Inferior parietal cortex (tissue), 1 donor: Measurements from ENCODE around the gene MYOF.
A peak's percentile ranks its signal among the peaks of the same experiment; 100 is the strongest.
"Not testable (repeated sequence)": the region's sequence is repeated elsewhere in the genome, so short reads cannot be mapped to it uniquely, and the experiment has no call there.

ENCODE experiments used
- DNase-seq: peaks from one replicate; pipeline ENCODE4 v3.0.0-alpha.2; 2016; ENCODE audit errors: extremely low spot score

The MYOF gene

GRCh38 chr10:93458821-93459257 is 23.3 kb downstream of the MYOF start:
- DNase-seq = no peak

GRCh38 chr10:93457511-93457910 is 24.6 kb downstream of the MYOF start:
- DNase-seq = no peak

DNA sequence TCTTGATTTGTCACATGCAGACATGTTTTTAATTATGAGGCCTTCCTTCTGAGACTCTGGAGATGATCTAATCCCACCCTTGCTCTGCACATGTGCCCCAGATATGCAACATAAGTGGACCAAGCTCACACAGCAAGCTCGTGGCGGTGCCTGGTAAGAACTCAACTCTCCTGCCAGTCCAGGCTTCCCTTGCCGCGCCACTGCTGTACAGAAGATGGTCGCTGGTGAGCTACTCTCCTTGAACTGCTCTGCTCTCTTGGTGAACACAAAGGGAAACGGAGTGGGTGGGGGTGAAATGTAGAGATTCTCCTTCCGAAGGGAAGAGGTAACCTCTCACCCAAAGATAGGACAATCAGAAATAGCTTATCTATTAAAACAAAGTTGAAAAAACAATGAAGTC is 25.7 kb downstream of the MYOF start:
- DNase-seq = no peak

- DNase-seq = no peak
These were observed 27.4 kb downstream of the MYOF start for GRCh38 chr10:93454736-93455135.

DNA sequence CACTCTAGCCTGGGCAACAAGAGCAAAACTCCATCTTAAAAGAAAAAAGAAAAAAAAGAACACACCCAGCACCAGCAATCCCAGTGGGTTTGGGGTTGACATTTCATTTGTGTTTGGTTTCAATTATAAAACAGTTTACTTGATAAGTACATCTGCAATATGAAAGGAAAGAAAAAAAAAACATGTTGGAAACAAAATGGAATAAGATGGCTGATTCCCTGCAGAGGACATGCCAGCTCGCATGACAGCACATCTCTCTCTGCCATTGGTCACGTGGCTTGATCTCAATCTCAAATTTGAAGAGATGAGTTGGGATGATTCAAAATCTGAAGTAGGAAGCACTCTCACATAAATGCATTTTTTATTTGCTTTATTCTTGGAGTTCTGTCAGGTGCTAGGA is 28.0 kb downstream of the MYOF start:
- no peak for DNase-seq

DNA sequence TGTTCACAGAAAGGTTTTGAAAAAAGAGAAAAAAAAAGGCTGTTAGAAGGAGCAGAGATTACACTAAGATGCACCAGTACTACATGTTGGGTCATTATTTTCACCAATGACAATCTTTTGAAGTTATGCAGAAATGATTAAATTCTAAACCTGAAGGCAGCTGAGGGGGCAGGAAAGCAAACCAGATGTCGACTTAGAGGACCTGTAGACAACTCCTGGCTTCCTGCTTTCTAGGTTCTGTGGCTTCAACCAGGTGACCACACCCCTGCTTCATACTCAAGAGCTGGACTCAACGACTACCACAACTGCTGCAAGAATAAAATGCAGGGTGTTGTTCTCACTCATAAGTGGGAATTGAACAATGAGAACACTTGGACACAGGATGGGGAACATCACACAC is 30.0 kb downstream of the MYOF start:
- no peak for DNase-seq

GRCh38 chr10:93451244-93451947 is 30.7 kb downstream of the MYOF start:
- no peak for DNase-seq

GRCh38 chr10:93447970-93448369 is 34.2 kb downstream of the MYOF start:
- DNase-seq = no peak

GRCh38 chr10:93447019-93447418 is 35.1 kb downstream of the MYOF start:
- DNase-seq = no peak

DNA sequence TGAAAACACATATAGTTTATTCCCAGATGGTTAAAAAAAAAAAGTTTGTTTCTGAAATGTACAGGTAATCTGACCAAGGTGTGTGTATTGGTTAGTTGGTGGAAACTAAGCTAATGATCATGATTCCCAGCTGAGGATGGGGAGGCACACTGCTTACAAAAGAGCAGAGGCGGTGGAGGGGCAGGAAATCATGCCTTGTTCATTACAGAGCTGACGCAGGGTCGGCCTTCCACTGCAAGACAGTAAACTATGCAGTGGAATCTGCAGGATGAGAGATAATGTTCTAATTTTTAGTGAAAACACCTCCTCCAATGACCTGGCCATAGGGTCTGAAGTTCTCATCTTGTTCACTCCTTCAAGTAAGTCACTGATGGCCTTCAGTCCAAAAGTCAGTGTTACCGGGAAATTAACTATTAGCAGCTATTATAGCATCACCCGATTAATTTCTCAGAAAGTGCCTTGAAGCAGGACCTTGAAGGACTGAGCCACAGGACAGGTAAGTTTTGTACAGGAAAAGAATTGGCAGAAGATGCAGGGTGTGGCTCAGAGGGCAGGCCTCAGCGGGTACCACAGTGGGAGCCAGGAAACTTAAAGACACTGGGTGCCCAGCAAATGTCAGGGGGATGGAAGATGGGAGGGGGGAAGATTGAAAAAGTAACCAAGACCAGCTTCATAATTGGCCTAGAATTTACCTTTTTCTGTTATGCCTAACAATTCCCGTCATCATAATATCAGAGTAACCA is 36.0 kb downstream of the MYOF start:
- no peak for DNase-seq

GRCh38 chr10:93445097-93445960 is 36.8 kb downstream of the MYOF start:
- DNase-seq = no peak

- no peak for DNase-seq
These were observed 38.7 kb downstream of the MYOF start for GRCh38 chr10:93443481-93443880.

DNA sequence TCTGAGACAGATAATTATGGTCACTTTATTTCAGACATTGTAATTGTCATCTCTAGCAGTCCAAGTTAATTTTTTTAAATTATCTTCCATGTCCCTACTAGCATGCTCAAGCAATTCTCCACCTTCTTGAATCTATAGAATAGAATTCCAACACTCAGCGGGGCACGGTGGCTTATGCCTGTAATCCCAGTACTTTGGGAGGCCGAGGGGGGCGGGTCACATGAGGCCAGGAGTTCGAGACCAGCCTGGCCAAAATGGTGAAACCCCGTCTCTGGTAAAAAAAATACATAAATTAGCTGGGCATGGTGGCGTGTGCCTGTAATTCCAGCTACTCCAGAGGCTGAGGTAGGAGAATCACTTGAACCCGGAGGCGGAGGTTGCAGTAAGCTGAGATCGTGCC is 39.4 kb downstream of the MYOF start:
- DNase-seq = not testable (repeated sequence)

GRCh38 chr10:93440591-93441091 is 41.5 kb downstream of the MYOF start:
- DNase-seq = no peak

DNA sequence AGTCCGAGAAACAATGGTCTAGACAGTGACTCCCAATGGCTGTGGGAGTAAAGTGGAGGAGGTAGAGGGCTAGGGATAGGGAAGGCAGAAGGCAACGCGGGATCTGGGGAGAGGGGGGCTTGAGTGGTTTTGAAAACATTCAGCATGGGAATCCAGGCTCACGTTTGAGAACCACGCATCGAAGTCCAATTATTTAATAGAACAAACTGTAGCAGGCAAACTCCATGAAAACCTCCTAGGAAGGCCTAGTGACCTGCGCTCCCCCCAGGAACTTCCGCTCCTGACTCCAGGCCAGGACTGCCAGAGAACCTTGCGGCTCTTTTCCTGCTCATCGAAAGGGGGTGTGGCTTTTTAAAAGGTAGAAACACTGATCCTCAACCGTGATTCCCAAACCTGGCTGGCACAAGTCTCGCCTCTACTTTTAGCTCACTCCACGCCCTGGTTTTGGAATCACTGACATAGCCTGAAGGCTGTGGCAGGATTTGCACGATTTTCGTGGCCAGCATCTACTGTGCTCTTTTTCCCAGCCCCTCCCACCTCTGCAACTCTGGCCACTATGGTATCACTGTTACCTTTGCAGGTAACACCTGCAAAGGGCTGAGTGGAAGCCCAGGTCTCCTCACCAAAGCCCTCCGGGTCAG is 43.4 kb downstream of the MYOF start:
- DNase-seq = no peak

- DNase-seq = no peak
These were observed 44.1 kb downstream of the MYOF start for GRCh38 chr10:93437946-93438612.

GRCh38 chr10:93437086-93437945 is 44.8 kb downstream of the MYOF start:
- DNase-seq = peak; percentile 27

GRCh38 chr10:93436591-93437085 is 45.5 kb downstream of the MYOF start:
- no peak for DNase-seq

DNA sequence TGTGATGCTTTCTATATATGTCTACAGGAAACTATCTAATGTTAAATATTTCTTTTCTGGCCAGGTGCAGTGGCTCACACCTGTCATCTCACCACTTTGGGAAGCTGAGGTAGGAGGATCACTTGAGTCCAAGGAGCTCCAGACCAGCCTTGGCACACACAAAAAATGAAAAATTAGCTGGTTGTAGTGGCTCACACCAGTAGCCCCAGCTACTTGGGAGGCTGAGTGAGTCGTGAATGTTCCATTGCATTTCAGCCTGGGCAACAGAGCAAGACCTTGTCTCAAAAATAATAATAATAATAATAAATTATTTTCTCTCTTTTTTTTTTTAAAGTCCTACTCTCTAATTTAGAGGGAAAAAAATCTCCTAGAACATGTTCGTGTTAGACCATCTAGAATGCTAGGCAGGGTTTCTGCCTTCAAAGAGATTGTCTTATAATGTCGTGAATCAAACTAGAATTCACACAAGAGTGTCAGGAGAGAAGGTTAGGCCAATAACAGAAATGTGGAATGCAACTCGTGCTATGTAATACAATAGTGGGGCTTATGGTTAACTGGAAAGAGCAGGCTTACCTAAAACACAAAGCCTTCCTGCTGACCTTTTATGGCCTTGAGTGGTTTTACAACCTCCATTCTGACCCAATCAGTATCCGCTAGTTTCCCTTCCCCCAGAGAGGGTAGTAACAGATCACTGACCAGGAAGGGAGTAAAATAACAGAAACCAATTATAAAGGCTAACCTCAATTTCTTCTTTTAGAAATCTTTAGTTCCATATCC is 46.3 kb downstream of the MYOF start:
- DNase-seq = no peak
